Kidney glomerular epithelial cell (primary cell): Measurements from ENCODE around the gene USP5.
"Not testable (repeated sequence)": the region's sequence is repeated elsewhere in the genome, so short reads cannot be mapped to it uniquely, and the experiment has no call there.

Experiments used
- DNase-seq: peaks from one replicate; lab custom pipeline; 2025; lab: John Stamatoyannopoulos, UW

Gene USP5

DNA sequence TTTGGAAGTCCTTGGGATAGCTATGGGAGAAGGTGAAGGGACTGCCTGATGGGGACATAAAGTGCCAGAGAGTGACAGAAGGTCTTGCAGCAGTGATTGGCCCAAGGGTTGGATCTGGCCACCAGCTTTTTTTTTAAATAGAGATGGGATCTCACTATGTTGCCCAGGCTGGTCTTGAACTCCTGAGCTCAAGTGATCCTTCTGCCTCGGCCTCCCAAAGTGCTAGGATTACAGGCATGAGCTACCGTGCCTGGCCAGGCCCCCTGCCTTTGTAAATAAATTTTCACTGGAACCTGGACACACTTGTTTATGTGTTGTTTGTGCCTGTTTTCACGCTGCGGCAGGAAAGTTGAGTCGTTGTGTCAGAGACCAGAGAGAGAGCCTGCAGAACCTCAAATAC, 13.4 kb downstream of the USP5 start:
- not testable (repeated sequence) for DNase-seq

DNA sequence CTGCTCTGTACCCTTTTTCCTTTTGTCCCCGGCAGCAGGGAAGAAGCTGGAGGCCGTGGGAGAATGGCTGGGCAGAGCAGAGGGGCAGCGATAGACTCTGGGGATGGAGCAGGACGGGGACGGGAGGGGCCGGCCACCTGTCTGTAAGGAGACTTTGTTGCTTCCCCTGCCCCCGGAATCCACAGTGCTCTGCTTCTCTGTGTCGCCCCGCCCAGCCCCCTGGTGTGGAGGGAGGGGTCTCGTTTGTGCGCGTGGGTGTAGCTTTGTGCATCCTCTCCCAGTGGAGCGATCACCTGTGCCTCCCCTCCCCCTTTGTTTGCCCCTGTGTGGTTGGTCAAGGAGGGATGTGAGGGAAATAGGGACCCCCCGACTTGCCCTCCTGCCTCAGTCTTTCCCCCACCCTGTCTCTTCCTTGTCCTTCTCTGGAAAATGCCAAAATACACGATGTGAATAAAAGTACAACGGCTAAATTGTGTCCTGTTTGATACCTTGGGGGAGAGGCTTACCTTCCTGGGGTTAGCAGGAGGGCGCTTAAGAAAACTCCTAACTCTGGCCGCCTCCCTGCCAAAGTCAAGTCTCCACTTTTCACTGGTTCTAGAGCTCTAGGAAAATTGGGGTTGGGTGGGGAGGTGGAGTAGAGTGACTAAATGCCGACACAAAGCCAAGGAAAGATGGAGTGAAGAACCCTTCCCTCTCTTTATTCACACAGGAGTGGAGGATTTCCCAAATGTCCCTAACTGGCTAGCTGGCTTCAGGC, 14.4 kb downstream of the USP5 start:
- no peak for DNase-seq

DNA sequence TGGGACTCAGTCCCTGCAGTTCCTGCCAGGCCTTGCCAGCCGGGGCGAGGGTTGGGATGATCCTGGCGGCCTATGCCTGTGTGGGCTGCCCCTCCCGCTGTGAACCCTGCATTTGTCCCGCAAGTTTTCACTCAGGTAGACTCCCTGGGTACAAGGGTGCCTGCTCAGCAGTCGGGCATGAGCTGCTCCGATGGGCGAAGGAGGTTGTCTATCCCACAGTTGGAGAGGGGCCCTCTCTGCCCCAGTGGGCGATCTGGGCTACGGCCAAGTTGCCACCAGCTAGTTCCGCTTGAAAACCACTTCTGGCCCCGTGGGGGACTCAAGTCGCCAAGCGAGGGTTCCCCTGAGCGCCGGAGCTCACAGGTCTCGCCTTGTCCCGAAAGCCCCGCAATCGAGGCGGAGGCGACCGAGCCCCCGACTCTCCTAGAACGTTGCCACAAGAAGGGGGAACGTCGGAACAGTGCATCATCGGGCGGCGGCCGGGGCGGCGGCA, 15.0 kb downstream of the USP5 start:
- DNase-seq, result no peak

DNA sequence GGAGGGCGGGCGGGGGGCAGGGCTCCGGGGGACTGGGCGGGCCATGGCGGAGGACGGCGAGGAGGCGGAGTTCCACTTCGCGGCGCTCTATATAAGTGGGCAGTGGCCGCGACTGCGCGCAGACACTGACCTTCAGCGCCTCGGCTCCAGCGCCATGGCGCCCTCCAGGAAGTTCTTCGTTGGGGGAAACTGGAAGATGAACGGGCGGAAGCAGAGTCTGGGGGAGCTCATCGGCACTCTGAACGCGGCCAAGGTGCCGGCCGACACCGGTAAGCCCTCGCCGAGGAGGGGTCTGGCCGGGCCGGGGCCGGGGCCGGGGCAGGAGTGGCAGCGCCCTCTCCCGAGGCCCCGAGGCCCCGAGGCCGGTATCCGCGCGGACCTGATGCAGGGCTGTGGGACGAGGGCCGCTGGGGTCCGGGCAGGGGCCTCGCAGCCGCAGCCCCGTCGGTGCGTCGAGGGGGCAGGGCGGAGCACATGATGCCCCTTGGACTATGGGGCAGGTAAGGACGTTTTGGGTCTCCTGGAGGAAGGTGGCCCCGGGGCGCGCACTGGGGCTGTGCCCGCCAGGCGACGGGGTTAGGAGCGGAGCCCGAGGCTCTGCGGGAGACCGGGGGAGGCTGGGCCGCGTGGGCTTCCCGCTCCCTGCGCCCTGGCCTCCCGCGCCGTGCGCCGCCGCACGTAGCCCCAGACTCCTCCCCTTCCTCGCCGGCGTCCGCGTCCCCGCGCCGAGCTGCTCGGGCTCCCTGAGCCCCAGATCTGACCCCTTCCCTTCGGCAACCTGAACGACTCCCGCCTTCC, 15.7 kb downstream of the USP5 start, which contains the start of gene TPI1:
Gene TPI1 (plus strand): TSS at position 119 of the 798 bp plus-strand sequence. CDS start 36 bp downstream, at position 155.
- peak; percentile 48 for DNase-seq

DNA sequence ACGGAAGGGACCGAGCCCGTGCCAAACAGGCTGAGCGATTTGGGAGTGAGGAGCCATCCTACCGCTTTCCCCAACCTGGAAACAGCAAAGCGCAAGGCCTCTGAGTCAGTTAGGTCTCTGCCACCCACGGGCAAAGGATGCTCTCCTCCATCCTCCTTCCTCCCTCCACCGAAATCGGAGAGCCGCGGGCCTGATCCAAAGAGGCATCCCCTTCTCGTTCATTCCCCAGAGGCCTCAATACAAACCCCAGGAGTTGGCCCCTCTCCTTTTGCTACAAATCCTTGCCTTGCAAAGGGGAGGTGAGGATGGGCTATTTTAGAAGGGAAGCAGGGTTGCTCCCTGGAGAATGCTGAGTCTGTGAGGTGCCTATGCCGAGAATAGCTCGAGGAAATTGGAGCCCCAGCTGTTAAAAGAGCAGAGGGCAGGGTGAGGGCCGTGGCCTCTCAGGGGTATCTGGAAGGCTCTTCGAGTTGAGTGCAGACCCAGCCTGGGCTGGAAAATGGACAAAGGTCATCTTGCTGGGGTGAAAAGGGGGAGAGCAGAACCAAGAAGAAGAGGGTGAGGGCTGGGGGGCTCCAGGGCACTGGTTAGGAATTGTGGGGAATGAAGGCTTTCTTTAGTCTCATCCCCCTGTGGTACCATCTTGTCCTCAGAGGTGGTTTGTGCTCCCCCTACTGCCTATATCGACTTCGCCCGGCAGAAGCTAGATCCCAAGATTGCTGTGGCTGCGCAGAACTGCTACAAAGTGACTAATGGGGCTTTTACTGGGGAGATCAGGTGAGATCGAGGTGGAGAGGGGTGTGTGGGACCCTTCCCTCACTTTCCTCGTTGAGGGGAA, 16.5 kb downstream of the USP5 start:
- peak; percentile 25 for DNase-seq

DNA sequence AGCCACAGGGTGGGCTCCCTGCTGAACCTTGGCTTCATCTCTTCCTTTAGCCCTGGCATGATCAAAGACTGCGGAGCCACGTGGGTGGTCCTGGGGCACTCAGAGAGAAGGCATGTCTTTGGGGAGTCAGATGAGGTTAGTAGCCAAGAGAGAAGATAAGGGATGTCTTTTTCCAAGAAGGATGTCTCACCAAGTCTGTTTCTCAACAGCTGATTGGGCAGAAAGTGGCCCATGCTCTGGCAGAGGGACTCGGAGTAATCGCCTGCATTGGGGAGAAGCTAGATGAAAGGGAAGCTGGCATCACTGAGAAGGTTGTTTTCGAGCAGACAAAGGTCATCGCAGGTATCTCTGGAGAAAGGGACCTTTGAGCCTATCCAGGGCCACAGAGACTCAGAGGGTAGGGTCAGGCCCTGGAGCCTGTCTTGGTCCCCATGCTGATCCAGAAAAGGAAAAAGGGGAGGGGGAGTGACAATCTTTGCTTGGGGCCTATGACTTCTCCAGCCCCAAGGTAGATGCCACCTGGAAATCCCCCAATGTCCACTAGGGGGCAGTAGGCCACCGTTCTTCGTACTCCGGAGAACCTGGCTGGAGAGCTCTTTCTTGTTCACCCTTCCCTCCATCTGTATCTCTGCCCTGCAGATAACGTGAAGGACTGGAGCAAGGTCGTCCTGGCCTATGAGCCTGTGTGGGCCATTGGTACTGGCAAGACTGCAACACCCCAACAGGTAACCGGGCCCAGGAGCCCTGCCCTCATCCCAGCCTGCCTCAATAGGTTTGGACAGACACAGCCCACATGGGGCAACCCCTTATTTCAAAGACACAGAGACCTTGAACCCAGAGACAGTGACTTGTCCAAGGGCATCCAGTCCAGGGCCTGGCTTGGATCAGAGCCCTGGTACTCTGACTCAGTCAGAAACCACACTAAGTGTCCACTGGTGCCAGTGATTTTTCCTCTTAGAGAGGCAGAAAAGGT, 17.4 kb downstream of the USP5 start:
- DNase-seq, result peak; percentile 57

DNA sequence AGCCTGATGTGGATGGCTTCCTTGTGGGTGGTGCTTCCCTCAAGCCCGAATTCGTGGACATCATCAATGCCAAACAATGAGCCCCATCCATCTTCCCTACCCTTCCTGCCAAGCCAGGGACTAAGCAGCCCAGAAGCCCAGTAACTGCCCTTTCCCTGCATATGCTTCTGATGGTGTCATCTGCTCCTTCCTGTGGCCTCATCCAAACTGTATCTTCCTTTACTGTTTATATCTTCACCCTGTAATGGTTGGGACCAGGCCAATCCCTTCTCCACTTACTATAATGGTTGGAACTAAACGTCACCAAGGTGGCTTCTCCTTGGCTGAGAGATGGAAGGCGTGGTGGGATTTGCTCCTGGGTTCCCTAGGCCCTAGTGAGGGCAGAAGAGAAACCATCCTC, 18.4 kb downstream of the USP5 start:
- not testable (repeated sequence) for DNase-seq

DNA sequence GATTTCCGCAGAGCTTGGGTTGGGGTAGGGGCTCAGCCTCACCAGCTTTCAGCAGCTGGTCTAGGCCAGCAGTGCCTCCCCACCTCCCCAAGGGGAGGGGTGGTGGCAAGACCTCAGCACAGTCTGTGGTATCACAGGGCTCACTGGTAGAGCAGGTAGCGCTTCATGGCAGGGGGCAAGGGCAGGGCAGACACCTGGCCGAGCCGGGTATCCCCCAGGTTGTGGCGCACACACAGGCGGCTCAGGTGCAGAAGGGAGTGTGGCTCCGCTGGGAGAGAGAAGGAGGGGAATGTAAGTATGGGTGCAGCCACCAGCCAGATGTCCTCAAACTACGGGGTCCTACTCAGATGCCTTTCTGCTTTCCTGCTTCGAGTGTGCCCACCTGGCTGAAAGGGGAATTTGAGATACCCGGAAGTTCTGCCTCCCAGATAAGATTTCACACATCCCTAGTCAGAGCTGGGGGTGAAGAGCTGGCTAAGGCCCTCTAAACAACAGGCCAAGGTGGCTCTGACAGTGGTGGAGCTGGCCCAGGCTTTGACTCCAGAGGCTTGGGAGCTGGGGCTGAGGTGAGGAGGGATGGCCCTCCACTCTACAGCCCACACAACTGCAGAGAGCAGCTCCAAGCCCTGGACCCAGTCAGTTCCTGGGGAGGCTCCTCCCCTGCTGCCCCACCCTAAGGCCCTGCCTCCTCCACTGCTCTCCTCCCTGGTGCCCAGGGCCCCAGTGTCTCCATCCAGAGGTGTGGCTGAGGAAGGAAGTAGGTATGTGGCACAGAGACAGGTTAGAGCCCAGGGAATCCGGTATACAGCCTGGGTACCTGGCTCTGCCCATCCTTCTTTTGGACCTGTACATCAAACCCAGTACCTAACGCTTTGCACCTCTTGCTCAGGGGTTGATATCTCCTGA, 19.4 kb downstream of the USP5 start:
- peak; percentile 37 for DNase-seq

DNA sequence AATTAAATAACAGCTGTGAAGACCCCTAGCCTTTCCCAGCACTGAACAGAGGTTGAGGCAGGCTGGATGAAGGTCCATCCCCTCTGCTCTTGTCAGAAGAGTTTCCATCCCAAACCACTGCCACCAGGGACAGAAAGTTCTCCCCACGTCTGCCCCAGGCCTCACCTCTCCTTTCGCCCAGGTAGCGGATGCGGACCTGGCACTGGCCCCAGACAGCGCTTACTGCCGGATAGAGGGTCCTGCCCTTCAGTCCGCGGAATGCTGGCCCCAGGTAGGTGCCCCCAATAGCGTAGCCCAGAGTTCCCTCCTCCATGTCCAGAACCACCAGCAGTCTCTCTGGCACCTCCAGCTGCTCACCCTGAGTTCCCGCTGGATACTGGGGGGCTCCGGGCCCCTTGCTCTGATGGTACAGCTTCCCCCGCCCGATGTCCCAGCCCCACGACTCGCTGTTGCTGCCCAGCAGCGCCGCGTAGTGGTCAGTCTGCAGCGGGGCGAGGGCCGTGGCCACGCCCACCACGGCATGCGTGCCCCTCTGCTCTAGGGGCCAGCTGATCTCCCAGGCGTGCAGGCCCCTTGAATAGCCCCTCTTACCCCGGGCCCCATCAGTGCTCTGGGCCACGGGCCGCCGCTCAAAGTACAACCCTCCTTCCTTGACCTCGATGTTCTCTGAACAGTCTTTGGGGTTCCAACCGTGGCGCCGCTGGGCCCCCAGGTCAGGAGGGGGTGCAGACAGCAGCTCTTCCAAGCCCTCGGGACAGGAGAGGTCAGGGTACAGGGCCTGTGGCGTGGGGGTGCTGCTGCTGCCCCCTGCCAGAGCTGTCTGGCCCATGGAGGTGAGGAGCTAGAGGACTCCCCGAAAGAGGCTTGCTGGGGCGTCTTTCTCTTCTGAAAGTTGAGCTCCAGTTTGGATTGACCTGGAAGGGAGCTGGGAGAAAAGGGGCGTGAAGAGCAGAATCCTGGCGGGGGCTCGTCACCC, 20.4 kb downstream of the USP5 start:
- peak; percentile 29 for DNase-seq

DNA sequence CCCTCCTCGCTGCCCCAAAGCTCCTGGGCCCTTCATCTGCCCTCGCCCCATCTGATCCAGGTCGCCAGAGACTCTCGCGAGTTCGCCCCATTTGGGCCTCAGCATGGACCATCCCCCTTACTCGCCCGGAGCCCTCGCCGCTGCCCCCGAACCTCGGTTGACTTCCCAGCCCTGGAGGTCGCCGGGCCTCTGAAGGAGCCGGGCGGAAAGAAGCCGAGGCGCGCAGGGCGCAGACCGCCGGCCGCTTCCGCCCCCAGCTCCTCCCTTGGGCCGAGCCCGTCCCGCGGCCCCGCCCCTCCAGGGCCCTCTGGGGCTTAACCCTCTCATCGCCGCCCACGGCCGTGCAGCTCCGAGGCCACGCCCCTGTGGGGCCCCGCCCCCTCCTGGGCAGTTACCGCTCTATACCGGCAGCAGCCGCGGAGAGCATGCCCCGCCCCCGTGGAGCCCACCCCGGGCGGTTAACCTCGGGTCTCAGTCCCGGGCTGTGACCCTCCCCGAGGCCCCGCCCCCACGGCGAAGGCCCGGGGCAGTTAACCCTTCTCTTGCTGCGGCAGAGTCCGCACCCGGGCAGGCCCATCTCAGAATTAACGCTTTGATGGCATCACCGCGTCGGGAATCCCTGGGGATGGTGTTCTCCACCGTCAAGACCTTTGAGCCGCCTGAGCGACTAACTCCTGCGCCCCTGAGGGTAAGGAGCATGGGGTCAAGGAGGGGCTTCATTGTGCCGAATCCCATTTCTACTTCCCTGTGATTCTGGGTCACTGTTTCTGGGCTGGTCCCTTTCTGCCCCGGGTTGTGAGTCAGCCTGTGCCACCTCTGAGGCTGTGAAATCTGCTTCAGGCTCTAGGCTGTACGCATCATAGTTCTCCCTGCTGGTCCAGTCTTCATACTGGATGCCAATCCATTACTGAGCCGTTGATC, 21.4 kb downstream of the USP5 start, which contains the start of gene SPSB2:
Gene SPSB2 (minus strand): TSS at position 210 of the 921 bp plus-strand sequence. CDS start 402 bp downstream, outside the sequence.
- peak; percentile 92 for DNase-seq

DNA sequence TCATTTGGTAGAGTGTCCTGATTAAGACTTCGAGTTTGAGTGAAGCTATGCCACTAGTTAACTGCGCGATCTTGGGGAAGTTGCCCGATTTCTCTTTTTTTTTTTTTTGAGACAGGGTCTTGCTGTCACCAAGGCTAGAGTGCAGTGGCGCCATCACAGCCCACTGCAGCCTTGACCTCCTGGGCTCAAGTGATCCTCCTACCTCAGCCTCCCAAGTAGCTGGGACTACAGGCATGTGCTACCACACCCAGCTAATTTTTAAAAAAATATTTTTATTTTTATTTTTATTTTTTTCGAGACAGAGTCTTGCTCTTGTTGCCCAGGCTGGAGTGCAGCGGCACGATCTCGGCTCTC, 22.0 kb downstream of the USP5 start:
- DNase-seq, result not testable (repeated sequence)

DNA sequence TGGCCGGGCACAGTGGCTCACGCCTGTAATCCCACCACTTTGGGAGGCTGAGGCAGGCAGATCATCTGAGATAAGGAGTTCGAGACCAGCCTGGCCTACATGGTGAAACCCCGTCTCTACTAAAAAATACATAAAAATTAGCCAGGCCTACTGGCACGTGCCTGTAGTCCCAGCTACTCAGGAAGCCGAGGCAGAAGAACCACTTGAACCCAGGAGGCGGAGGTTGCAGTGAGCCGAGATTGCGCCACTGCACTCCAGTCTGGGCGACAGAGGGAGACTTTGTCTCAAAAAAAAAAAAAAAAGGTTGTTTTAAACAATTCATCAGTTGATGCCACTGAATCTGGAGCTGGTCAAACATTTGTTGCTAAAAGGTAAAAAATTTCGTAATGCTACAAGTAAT, 27.9 kb downstream of the USP5 start:
- not testable (repeated sequence) for DNase-seq

DNA sequence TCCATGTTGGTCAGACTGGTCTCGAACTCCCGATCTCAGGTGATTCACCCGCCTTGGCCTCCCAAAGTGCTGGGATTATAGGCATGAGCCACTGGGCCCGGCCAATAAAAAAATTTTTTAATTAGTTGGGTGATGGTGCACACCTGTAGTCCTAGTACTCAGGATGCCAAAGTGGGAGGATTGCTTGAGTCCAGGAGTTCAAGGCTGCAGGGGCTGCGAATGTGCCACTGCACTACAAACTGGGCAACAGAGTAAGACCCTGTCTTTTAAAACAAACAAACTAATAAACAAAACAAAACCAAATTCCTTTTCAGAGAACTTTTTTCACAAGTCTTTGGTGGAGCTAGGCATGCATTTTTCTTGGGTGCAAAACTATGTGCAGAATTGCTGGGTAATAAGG, 31.3 kb downstream of the USP5 start:
- DNase-seq, result no peak

DNA sequence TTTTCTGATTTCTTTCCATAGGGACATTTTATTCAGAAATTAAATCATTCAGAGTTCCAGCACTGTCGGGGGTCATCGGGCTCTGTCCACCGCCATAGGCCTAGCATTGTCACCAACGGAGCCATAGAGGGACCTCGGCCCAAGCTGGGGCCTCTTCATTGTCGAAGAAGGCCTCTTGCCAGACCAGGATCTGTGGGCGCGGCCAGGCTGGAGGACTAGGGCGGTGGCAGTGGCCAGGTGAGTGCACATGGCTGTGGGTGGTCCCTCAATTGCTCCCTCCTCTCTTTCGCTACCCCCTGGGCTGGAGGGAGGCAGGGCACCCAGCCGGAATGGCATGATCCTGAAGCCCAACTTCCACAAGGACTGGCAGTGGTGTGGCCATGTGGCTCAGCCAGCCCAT, 31.7 kb downstream of the USP5 start:
- no peak for DNase-seq

DNA sequence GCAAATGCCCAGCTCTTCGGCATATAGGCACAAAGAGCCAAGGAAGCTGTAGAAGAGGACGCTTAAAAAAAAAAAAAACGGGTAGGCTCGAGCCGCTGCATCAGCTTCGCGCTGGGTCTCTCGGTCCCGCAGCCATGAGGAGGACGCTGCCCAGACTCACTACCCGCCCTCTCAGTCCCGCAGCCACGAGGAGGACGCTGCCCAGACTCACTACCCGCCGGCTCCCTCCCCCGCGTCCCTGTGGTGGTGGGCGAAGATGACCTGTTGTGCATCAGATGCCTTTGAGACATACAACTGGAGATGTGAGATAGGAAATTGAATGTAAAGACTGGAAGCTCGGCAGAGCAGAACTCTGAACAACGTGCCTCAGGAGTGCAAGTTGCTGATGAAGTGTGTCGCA, 32.6 kb downstream of the USP5 start:
- DNase-seq, result no peak

DNA sequence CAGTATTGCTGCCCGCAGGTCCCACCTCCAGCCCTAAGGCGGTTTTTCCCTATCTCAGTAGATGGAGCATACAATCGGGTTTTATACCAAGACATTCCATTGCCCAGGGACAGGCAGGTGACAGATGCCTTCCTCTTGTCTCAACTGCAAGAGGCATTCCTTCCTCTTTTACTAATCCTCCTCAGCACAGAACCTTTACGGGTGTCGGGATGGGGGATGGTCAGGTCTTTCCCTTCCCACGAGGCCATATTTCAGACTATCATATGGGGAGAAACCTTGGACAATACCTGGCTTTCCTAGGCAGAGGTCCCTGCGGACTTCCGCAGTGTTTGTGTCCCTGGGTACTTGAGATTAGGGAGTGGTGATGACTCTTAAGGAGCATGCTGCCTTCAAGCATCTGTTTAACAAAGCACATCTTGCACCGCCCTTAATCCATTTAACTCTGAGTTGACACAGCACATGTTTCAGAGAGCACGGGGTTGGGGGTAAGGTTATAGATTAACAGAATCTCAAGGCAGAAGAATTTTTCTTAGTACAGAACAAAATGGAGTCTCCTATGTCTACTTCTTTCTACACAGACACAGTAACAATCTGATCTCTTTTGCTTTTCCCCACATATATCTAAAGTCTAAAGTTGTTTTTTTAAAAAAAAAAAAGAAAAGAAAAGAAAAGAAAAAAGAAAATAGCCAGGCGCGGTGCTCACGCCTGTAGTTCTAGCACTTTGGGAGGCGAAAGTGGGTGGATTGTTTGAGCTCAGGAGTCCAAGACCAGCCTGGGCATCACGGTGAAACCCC, 34.5 kb downstream of the USP5 start:
- DNase-seq, result not testable (repeated sequence)

DNA sequence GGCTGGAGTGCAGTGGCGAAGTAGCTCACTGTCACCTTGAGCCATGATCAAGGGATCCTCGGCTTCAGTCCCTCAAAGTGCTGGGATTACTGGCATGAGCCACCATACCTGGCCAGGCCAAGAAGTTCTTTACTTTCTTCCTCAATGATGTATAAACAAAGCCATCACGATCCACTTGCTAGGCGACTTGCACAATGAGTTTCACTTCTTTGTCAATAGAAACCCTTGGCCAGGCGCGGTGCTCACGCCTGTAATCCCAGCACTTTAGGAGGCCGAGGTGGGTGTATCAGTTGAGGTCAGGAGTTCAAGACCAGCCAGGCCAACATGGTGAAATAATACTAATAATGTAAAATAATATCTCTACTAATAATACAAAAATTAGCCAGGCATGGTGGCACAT, 35.5 kb downstream of the USP5 start:
- DNase-seq, result no peak
